Fibroblast of pulmonary artery (primary cell): ENCODE measurements around the gene NSMCE1.
"Not testable (repeated sequence)": the region's sequence is repeated elsewhere in the genome, so short reads cannot be mapped to it uniquely, and the experiment has no call there.

Experiments
- DNase-seq: peaks from one replicate; pipeline ENCODE4 v3.0.0-alpha.2; 2010; ENCODE audit warnings: low read depth
- H3K4me3 ChIP-seq: replicated peaks from 2 replicates; pipeline ENCODE4 v1.5.1; 2011; ENCODE audit warnings: low read depth, mild to moderate bottlenecking, control low read depth, low read length, moderate library complexity
- TF ChIP-seq, protein P1 (sequence below): IDR thresholded peaks from 2 replicates; pipeline ENCODE4 v1.5.1; 2011; ENCODE audit warnings: mild to moderate bottlenecking, control low read depth, low read length, inconsistent platforms; ENCODE audit errors: missing control alignments

NSMCE1 gene

DNA sequence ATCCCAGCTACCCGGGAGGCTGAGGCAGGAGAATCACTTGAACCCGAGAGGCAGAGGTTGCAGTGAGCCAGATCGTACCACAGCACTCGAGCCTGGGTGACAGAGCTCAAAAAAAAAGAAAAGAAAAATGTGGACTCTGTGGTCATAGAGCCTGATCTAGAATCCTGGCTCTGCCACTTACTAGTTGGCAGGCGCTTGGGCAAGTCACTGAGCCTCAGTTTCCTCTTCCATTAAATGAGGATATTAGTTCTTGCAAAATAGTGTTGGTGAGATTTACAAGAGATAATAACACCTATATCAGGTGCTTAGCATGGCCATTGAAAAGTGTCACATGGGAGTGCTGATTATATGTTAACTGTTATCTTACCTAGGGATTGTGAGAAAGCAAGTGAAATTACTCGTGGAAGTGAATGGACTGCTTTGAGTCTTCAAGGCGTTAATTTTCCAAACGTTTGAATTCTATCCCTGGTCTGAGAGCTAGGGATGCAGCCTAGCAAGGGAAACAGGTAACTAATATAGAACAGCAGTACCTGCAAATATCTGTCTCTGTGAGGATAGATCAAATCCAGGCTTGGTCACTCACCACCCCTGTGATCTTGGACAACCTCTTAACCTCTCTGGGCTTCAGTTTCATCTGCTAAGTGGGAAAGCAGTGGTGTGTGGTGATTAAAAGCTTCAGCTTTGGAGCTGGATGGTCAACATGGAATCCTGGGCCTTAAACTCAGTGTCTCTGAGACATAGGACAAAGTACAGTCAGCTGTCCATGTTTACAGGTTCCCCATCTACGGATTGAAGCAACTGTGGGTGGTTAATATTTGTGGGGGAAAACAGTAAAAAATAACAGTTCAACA is 953 bp upstream of the NSMCE1 start:
- peak overlapping the region; percentile 85 for H3K4me3 ChIP-seq
- no peak for DNase-seq
- TF ChIP-seq, protein P1, sequence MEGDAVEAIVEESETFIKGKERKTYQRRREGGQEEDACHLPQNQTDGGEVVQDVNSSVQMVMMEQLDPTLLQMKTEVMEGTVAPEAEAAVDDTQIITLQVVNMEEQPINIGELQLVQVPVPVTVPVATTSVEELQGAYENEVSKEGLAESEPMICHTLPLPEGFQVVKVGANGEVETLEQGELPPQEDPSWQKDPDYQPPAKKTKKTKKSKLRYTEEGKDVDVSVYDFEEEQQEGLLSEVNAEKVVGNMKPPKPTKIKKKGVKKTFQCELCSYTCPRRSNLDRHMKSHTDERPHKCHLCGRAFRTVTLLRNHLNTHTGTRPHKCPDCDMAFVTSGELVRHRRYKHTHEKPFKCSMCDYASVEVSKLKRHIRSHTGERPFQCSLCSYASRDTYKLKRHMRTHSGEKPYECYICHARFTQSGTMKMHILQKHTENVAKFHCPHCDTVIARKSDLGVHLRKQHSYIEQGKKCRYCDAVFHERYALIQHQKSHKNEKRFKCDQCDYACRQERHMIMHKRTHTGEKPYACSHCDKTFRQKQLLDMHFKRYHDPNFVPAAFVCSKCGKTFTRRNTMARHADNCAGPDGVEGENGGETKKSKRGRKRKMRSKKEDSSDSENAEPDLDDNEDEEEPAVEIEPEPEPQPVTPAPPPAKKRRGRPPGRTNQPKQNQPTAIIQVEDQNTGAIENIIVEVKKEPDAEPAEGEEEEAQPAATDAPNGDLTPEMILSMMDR, result no peak

GRCh38 chr16:27267037-27267677 is 1.4 kb downstream of the NSMCE1 start:
- TF ChIP-seq, protein P1, result no peak
- H3K4me3 ChIP-seq, result no peak overlapping the region
- DNase-seq, result no peak

GRCh38 chr16:27265982-27266381 is 2.6 kb downstream of the NSMCE1 start:
- TF ChIP-seq, protein P1, result no peak
- DNase-seq, result no peak
- no peak overlapping the region for H3K4me3 ChIP-seq

DNA sequence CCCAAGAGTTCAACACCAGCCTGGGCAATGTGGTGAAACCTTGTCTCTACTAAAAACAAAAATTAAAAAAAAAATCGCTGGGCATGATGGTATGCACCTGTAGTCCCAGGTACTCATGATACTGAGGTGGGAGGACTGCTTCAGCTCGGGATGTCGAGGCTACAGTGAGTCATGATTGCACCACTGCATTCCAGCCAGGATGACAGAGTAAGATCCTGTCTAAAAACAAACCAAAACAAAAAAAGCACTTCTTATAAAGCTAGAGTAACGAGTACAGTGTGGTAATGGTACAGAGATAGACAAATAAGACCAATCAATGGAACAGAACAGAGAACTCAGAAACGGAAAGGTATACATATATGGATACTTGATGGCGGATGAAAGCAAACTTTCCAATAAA is 4.4 kb downstream of the NSMCE1 start:
- no peak overlapping the region for H3K4me3 ChIP-seq
- peak; percentile 86 for DNase-seq
- TF ChIP-seq, protein P1, result no peak

DNA sequence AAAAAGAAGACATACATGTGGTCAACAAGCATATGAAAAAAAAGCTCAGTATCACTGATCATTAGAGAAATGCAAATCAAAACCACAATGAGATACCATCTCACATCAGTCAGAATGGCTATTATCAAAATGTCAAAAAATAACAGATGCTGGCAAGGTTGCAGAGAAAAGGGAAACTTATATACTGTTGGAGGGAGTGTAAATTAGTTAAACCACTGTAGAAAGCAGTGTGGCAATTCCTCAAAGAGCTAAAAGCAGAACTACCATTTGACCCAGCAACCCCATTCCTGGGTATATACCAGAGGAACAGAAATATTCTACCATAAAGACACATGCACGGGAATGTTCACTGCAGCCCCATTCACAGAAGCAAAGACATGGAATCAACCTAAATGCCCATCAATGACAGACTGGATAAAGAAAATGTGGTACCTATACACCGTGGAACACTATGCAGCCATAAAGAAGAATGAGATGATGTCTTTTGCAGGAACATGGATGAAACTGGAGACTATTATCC is 5.6 kb downstream of the NSMCE1 start:
- H3K4me3 ChIP-seq, result not testable (repeated sequence)

DNA sequence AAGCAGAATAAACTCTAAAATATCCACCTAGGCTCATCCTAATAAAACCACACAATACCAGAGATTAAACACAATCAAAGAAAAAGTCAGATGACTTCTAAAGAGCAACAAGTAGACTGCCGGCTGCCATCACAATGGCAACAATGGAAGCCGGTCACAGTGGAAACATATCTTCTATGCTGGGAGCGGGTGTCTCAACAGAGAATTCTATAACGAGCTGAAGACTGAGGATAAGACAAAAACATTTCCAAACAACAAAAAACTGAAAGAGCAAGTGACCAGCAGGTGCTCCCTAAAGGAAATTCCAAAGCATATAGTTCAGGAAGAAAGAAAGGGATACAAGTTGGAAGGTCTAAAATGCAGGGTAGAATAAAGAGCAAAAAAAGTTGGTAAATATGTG is 8.9 kb downstream of the NSMCE1 start:
- H3K4me3 ChIP-seq, result no peak overlapping the region
- TF ChIP-seq, protein P1, result no peak
- no peak for DNase-seq

More for the DNA sequence above, 5.6 kb downstream of the NSMCE1 start:
- DNase-seq, result not testable (repeated sequence)

- DNase-seq, result peak; percentile 50
- TF ChIP-seq, protein P1, result no peak
- no peak overlapping the region for H3K4me3 ChIP-seq
These were observed 10.3 kb downstream of the NSMCE1 start for GRCh38 chr16:27258241-27258734.
